K562 (cell line): ENCODE results near the gene ASF1B. TPM values are rescaled to one million over a fixed set of nuclear protein-coding genes. Genes with fewer than 3 reads are reported as not detected.

ENCODE experiments used
- AFF4 ChIP-seq: sonication (generic); formaldehyde crosslinking; IDR thresholded peaks from 2 replicates; pipeline ENCODE4 v1.8.0; 2023; ENCODE audit warnings: mild to moderate bottlenecking, missing genetic modification reagents
- BCLAF1 ChIP-seq, 2 experiments: fragments of 450-650 bp in 1 of 2; IDR thresholded peaks; 2 replicates each; pipeline ENCODE4 v1.6.1; 2011 to 2017; ENCODE audit warnings: low read depth in 2 of 2, antibody characterized with exemption in 1 of 2, borderline replicate concordance in 1 of 2, low read length in 1 of 2, mild to moderate bottlenecking in 1 of 2, mixed read lengths in 1 of 2; ENCODE audit not compliant: control insufficient read depth in 1 of 2
- CEBPG ChIP-seq, 3 experiments: fragments of 200-800 bp in 1 of 3; sonication (Bioruptor generic) in 1 of 3; sonication (generic) in 1 of 3; formaldehyde crosslinking in 1 of 3; IDR thresholded peaks in 2 of 3; conservative IDR thresholded peaks in 1 of 3; 2 replicates each; pipeline versions ENCODE4 v1.6.1 to v1.8.0; 2016 to 2022; ENCODE audit warnings: missing compliant biosample characterization in 2 of 3, missing genetic modification characterization in 2 of 3, mild to moderate bottlenecking in 1 of 3, missing genetic modification reagents in 1 of 3
- DPF2 ChIP-seq: fragments of 450-650 bp; IDR thresholded peaks from 2 replicates; pipeline ENCODE4 v1.6.1; 2016
- PCBP2 ChIP-seq: fragments of 200-400 bp; formaldehyde crosslinking; IDR thresholded peaks from 2 replicates; pipeline ENCODE4 v1.6.1; 2018; ENCODE audit warnings: low read length, low read depth, mild to moderate bottlenecking, moderate library complexity; ENCODE audit not compliant: poor library complexity, severe bottlenecking
- SAFB ChIP-seq: fragments of 200-400 bp; formaldehyde crosslinking; IDR thresholded peaks from 2 replicates; pipeline ENCODE4 v1.6.1; 2017; ENCODE audit warnings: low read depth, low read length, borderline replicate concordance
- SMAD2 ChIP-seq: fragments of 150-350 bp; IDR thresholded peaks from 2 replicates; pipeline ENCODE4 v1.6.1; 2014; ENCODE audit warnings: low read depth, mild to moderate bottlenecking, low read length
- WHSC1 ChIP-seq: IDR thresholded peaks from one replicate; pipeline ENCODE4 v1.6.1; 2012; ENCODE audit warnings: low read length, control low read depth, inconsistent platforms
- ZBED1 ChIP-seq: IDR thresholded peaks from 2 replicates; pipeline ENCODE4 v1.6.1; 2014
- ZBTB11 ChIP-seq, 3 experiments: fragments of 200-800 bp in 1 of 3; fragments of 250-450 bp in 1 of 3; fragments of 450-650 bp in 1 of 3; sonication (Bioruptor Pico) in 1 of 3; sonication (Bioruptor generic) in 1 of 3; formaldehyde crosslinking in 1 of 3; IDR thresholded peaks; 2 replicates each; pipeline versions ENCODE4 v1.6.1 to v1.8.0; 2016 to 2022; ENCODE audit warnings: mild to moderate bottlenecking in 2 of 3, missing genetic modification characterization in 2 of 3, missing compliant biosample characterization in 1 of 3, moderate library complexity in 1 of 3
- ZNF124 ChIP-seq: sonication (generic); formaldehyde crosslinking; IDR thresholded peaks from 2 replicates; pipeline ENCODE4 v1.8.1; 2022; ENCODE audit warnings: missing genetic modification reagents
- ZNF347 ChIP-seq: fragments of 450-650 bp; formaldehyde crosslinking; IDR thresholded peaks from 2 replicates; pipeline ENCODE4 v1.4.0; 2020; ENCODE audit warnings: low read depth, mild to moderate bottlenecking, moderate library complexity
- ZNF740 ChIP-seq, 3 experiments: fragments of 200-800 bp in 1 of 3; sonication (Bioruptor generic) in 1 of 3; sonication (generic) in 1 of 3; formaldehyde crosslinking in 1 of 3; IDR thresholded peaks; 2 replicates each; pipeline versions ENCODE4 v1.6.1 to v1.8.0; 2016 to 2022; ENCODE audit warnings: mild to moderate bottlenecking in 2 of 3, missing compliant biosample characterization in 2 of 3, missing genetic modification characterization in 2 of 3, missing genetic modification reagents in 1 of 3
- ZNF766 ChIP-seq: fragments of 200-800 bp; sonication (Bioruptor generic); conservative IDR thresholded peaks from 2 replicates; pipeline ENCODE4 v1.6.1; 2016; ENCODE audit warnings: missing genetic modification characterization, missing compliant biosample characterization
- polyA plus RNA-seq, 8 experiments: library from polyadenylated mRNA; depleted of rRNA in 4 of 8; stranded (reverse) in 5 of 8; unstranded in 3 of 8; fragments of >200 nt; fragmentation: Nextera tagmentation in 2 of 8; fragmentation: Illumina TruSeq in 1 of 8; extraction: Ambion mirVana in 2 of 8; extraction: Trizol in 1 of 8; gene quantifications; 2 replicates each; pipeline versions ENCODE4 v1.2.1 to v1.2.3, GENCODE V29; 2011 to 2014; ENCODE audit warnings: inconsistent platforms in 1 of 8, missing spikeins in 1 of 8
- total RNA-seq, 7 experiments: library from RNA; depleted of rRNA in 6 of 7; stranded (reverse); fragments of >200 nt in 6 of 7; fragmentation: Illumina TruSeq in 2 of 7; extraction: Trizol in 2 of 7; gene quantifications; 2 replicates each; pipeline versions ENCODE4 v1.2.1 to v1.2.3, GENCODE V29; 2011 to 2021; ENCODE audit warnings: low replicate concordance in 1 of 7

Gene ASF1B
- total and polyA plus RNA-seq, 9 of the 15 experiments (the other 6 are each of a cell fraction or from before 2014, with no cell fraction given) = 6.0 to 69.4 (median 53.3) TPM

- TF ChIP-seq BCLAF1 (IDR thresholded peaks at IDR 0.05; ENCODE audit: borderline replicate concordance in 1 of 2, control insufficient read depth in 1 of 2, low read depth in 2 of 2, low read length in 1 of 2) (no peak), ZBED1 (no peak), DPF2 (no peak), SAFB (no peak), WHSC1 (no peak), AFF4 (no peak), ZNF347 (CRISPR knock-in tag) (no peak), SMAD2 (no peak), ZBTB11 (CRISPR knock-in tag; IDR thresholded peaks at IDR 0.05) (peak in 1 of 3 experiments; percentile 63; a peak in 2 of 6 replicates), PCBP2 (no peak), CEBPG (CRISPR knock-in tag; IDR thresholded peaks at IDR 0.05) (no peak), CEBPG (tag; conservative IDR thresholded peaks at IDR 0.05 in 1 of 2, IDR thresholded peaks at IDR 0.05 in 1 of 2) (no peak), ZNF124 (CRISPR knock-in tag) (no peak), ZNF740 (CRISPR knock-in tag; IDR thresholded peaks at IDR 0.05) (no peak), ZNF740 (tag; IDR thresholded peaks at IDR 0.05) (peak in 1 of 2 experiments; percentile 58; a peak in 1 of 4 replicates), ZNF766 (CRISPR knock-in tag) (no peak; the same call in 1 of the 2 replicates)
These were observed 45.8 kb downstream of the ASF1B start, which contains the start of gene SAMD1 (continued) for GRCh38 chr19:14090509-14091080.
